Measurements from ENCODE around the gene NPAS4.

DNA sequence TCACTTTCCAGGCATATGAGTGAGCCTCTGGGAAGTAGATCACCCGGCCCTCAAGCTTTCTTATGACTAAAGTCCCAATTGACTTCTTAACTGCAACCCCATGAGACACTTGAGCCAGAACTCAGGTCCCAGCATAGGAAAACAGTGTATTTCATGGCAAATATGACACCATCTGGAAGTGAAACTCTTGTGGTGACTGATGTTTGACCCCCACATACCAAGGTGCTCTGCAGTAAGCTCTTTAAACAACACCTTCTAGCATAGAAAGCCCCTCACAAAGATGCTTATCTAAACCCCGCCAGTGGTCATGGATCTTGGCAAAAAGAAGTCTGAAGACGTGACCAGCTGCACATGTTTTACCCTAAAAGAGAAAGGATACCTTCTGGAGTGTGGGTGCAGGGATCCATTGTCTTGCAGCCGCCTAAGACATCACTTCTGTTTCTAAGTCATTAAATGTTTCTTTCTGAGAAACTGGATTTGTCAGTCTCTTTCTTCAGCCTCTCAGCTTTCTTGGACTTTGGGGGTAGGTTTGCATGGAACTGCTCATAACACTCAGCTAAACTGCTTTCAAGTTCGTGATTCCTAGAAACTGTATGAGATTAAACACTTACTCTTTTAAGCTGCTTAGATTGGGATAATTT is 38.4 kb downstream of the NPAS4 start:
- TF ChIP-seq ZNF8 (CRISPR knock-in tag; IDR thresholded peaks at IDR 0.05) = no peak
- TF ChIP-seq, protein P1, sequence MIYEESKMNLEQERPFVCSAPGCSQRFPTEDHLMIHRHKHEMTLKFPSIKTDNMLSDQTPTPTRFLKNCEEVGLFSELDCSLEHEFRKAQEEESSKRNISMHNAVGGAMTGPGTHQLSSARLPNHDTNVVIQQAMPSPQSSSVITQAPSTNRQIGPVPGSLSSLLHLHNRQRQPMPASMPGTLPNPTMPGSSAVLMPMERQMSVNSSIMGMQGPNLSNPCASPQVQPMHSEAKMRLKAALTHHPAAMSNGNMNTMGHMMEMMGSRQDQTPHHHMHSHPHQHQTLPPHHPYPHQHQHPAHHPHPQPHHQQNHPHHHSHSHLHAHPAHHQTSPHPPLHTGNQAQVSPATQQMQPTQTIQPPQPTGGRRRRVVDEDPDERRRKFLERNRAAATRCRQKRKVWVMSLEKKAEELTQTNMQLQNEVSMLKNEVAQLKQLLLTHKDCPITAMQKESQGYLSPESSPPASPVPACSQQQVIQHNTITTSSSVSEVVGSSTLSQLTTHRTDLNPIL (CRISPR knock-in tag; IDR thresholded peaks at IDR 0.05; ENCODE audit: low read depth) = no peak
- no peak for TF ChIP-seq GLIS3 (CRISPR knock-in tag; IDR thresholded peaks at IDR 0.05)
- TF ChIP-seq, protein P2, sequence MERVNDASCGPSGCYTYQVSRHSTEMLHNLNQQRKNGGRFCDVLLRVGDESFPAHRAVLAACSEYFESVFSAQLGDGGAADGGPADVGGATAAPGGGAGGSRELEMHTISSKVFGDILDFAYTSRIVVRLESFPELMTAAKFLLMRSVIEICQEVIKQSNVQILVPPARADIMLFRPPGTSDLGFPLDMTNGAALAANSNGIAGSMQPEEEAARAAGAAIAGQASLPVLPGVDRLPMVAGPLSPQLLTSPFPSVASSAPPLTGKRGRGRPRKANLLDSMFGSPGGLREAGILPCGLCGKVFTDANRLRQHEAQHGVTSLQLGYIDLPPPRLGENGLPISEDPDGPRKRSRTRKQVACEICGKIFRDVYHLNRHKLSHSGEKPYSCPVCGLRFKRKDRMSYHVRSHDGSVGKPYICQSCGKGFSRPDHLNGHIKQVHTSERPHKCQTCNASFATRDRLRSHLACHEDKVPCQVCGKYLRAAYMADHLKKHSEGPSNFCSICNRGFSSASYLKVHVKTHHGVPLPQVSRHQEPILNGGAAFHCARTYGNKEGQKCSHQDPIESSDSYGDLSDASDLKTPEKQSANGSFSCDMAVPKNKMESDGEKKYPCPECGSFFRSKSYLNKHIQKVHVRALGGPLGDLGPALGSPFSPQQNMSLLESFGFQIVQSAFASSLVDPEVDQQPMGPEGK (CRISPR knock-in tag; IDR thresholded peaks at IDR 0.05; ENCODE audit: borderline replicate concordance) = no peak
- no peak for TF ChIP-seq ZNF70 (CRISPR knock-in tag; IDR thresholded peaks at IDR 0.05)
- TF ChIP-seq TCF4 (CRISPR knock-in tag; IDR thresholded peaks at IDR 0.05; ENCODE audit: borderline replicate concordance) = no peak
- no peak for TF ChIP-seq ESRRG (CRISPR knock-in tag; IDR thresholded peaks at IDR 0.05)

Data from SK-N-SH treated with all-trans-retinoic acid at 6 μM for 48 hours (cell line).